ENCODE results near the gene MLPH. TPM values are rescaled to one million over a fixed set of nuclear protein-coding genes. Genes with fewer than 3 reads are reported as not detected.
"Not testable (repeated sequence)": the region's sequence is repeated elsewhere in the genome, so short reads cannot be mapped to it uniquely, and the experiment has no call there.

MLPH gene
- total and polyA plus RNA-seq, 8 donors, result 61.3 to 657 (median 344) TPM

GRCh38 chr2:237467447-237468179 lies 19.4 kb upstream of the MLPH start:
- Histone ChIP-seq H3K36me3 (no peaks in the 10 kb centered on the region), H3K4me1 (peaks cover 0 to 12% (median 9%) of the 10 kb centered on the region in 4 donors), H3K4me3 (no peak overlapping the region), H3K9me3 (no peaks in the 10 kb centered on the region), H3K27me3 (no peaks in the 10 kb centered on the region), H3K27ac (no peak overlapping the region)
- DNase-seq, result no peak
- intact Hi-C loops (cut with DNase I; ENCODE audit: low total_unique reads), result no loop called here
- no peak for TF ChIP-seq EP300 (IDR thresholded peaks at IDR 0.05)
- TF ChIP-seq POLR2AphosphoS5 (IDR thresholded peaks at IDR 0.05), result no peak
- TF ChIP-seq POLR2A (IDR thresholded peaks at IDR 0.05), result no peak
- no peak for TF ChIP-seq CTCF (IDR thresholded peaks at IDR 0.05)
- 54 to 66% (median 59%) methylated on average over 5 of the region's 5 CpGs for WGBS, 5 donors

GRCh38 chr2:237469410-237469809 lies 17.6 kb upstream of the MLPH start:
- intact Hi-C loops (cut with DNase I; ENCODE audit: low total_unique reads); H3K27ac ChIP-seq; H3K36me3 ChIP-seq; H3K4me3 ChIP-seq; H3K9me3 ChIP-seq; H3K27me3 ChIP-seq; DNase-seq: not testable (repeated sequence)
- WGBS, 5 donors, result 73 to 85% (median 76%) methylated on average over 7 of the region's 7 CpGs
- peaks cover 3 to 20% (median 17%) of the 10 kb centered on the region in 4 donors for H3K4me1 ChIP-seq

GRCh38 chr2:237469849-237470248 lies 17.2 kb upstream of the MLPH start:
- intact Hi-C loops (cut with DNase I; ENCODE audit: low total_unique reads), result loop anchor here (5.0 kb wide), 1 partner anchor 102 kb away; no protein-coding TSS in a partner anchor
- no peak for TF ChIP-seq CTCF (IDR thresholded peaks at IDR 0.05)
- no peak for TF ChIP-seq POLR2A (IDR thresholded peaks at IDR 0.05)
- TF ChIP-seq POLR2AphosphoS5 (IDR thresholded peaks at IDR 0.05), result no peak
- no peak for TF ChIP-seq EP300 (IDR thresholded peaks at IDR 0.05)
- no peak overlapping the region for H3K27ac ChIP-seq
- H3K27me3 ChIP-seq, result no peaks in the 10 kb centered on the region
- peaks cover 8 to 24% (median 21%) of the 10 kb centered on the region in 4 donors for H3K4me1 ChIP-seq
- 72 to 79% (median 75%) methylated on average over 4 of the region's 4 CpGs for WGBS, 5 donors
- no peaks in the 10 kb centered on the region for H3K36me3 ChIP-seq
- no peak for DNase-seq
- H3K9me3 ChIP-seq, result no peaks in the 10 kb centered on the region
- no peak overlapping the region for H3K4me3 ChIP-seq

GRCh38 chr2:237470914-237471313 lies 16.1 kb upstream of the MLPH start:
- no peaks in the 10 kb centered on the region for H3K27me3 ChIP-seq
- H3K4me1 ChIP-seq, result peaks cover 12 to 31% (median 28%) of the 10 kb centered on the region in 4 donors
- no peak for TF ChIP-seq CTCF (IDR thresholded peaks at IDR 0.05)
- no peak for TF ChIP-seq POLR2AphosphoS5 (IDR thresholded peaks at IDR 0.05)
- no peak overlapping the region for H3K27ac ChIP-seq
- 76 to 84% (median 82%) methylated on average over 5 to 7 of the region's 7 CpGs for WGBS, 5 donors
- no peaks in the 10 kb centered on the region for H3K36me3 ChIP-seq
- H3K4me3 ChIP-seq, result no peak overlapping the region
- no peak for DNase-seq
- no peaks in the 10 kb centered on the region for H3K9me3 ChIP-seq
- intact Hi-C loops (cut with DNase I; ENCODE audit: low total_unique reads), result loop anchor here (5.0 kb wide), 1 partner anchor 101 kb away; no protein-coding TSS in a partner anchor
